ENCODE data around the gene RIMBP2. TPM values are rescaled to one million over a fixed set of nuclear protein-coding genes. Genes with fewer than 3 reads are reported as not detected.

RIMBP2 gene
- total and polyA plus RNA-seq, 9 of the 15 experiments (the other 6 are each of a cell fraction or from before 2014, with no cell fraction given): not detected

DNA sequence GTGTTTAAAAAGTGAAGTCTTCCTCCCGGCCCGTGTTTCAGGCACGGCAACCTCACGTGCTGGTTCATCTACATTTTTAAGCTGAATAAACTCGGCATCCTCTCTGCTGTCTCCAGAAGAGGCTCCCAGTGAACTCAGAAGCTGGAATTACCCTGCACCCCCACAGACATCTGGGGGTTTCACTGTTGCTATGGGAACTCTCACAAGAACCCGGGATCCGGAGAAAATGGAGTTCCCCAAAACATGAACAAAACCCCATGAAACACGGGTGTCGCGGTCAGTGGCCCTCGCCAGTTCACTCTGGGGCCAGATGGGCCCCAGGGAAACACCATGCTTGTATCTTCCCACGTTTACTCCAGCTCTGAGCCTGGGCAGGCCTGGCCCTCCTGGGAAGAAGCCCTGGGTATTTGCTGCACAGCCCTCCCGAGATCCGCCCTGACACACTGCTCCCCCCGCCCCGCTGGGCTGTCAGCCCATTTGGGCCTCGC is 234.7 kb downstream of the RIMBP2 start:
- Histone ChIP-seq H3K9me1 (ENCODE audit: control insufficient read depth, insufficient read depth, low read length) (no peaks in the 10 kb centered on the region), H3K27me3 (ENCODE audit: control insufficient read depth in 2 of 2, insufficient read depth in 2 of 2, low read length in 2 of 2) (peaks cover 20 to 61% of the 10 kb centered on the region in 2 experiments), H3K4me2 (ENCODE audit: insufficient read depth, low read length) (no peak overlapping the region), H4K20me1 (replicated peaks; ENCODE audit: control insufficient read depth, insufficient read depth, low read length) (no peaks in the 10 kb centered on the region), H3K9me3 (replicated peaks; ENCODE audit: control insufficient read depth, insufficient read depth, low read depth, low read length) (no peaks in the 10 kb centered on the region), H2AFZ (ENCODE audit: low read depth, low read length) (no peak overlapping the region), H3K79me2 (ENCODE audit: control insufficient read depth, insufficient read depth, low read length) (no peaks in the 10 kb centered on the region), H3K9ac (ENCODE audit: insufficient read depth in 1 of 2, low read depth in 2 of 2, low read length in 2 of 2) (no peak overlapping the region), H3K36me3 (ENCODE audit: control insufficient read depth, insufficient read depth, low read length) (no peaks in the 10 kb centered on the region), H3K27ac (ENCODE audit: extremely low read depth, low read depth, low read length) (no peak overlapping the region), H3K4me1 (replicated peaks in 1 of 2; ENCODE audit: control insufficient read depth in 2 of 2, insufficient read depth in 2 of 2, low read length in 2 of 2) (no peaks in the 10 kb centered on the region), H3K4me3 (no peak overlapping the region)
- intact Hi-C loops (cut with micrococcal nuclease): no loop called here
- no peak for ATAC-seq
- TF ChIP-seq NFYB (IDR thresholded peaks at IDR 0.05; ENCODE audit: extremely low read depth, insufficient read length): no peak
- no peak for TF ChIP-seq HINFP (tag; conservative IDR thresholded peaks at IDR 0.05; ENCODE audit: low read depth)
- no peak for TF ChIP-seq CHD2 (IDR thresholded peaks at IDR 0.05; ENCODE audit: low read depth, low read length)
- no peak for TF ChIP-seq ADNP (tag; IDR thresholded peaks at IDR 0.05)
- no peak for TF ChIP-seq MAFF (IDR thresholded peaks at IDR 0.05; ENCODE audit: low read length)
- TF ChIP-seq, protein P1, sequence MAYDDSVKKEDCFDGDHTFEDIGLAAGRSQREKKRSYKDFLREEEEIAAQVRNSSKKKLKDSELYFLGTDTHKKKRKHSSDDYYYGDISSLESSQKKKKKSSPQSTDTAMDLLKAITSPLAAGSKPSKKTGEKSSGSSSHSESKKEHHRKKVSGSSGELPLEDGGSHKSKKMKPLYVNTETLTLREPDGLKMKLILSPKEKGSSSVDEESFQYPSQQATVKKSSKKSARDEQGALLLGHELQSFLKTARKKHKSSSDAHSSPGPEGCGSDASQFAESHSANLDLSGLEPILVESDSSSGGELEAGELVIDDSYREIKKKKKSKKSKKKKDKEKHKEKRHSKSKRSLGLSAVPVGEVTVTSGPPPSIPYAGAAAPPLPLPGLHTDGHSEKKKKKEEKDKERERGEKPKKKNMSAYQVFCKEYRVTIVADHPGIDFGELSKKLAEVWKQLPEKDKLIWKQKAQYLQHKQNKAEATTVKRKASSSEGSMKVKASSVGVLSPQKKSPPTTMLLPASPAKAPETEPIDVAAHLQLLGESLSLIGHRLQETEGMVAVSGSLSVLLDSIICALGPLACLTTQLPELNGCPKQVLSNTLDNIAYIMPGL (CRISPR knock-in tag; IDR thresholded peaks at IDR 0.05): no peak
- TF ChIP-seq ZNF79 (CRISPR knock-in tag; IDR thresholded peaks at IDR 0.05; ENCODE audit: low read depth): no peak
- no peak for TF ChIP-seq TEAD1 (CRISPR knock-in tag; IDR thresholded peaks at IDR 0.05)
- CTCF ChIA-PET (ENCODE audit: low intra/inter-chr PET ratio): no interaction called here
- in situ Hi-C loops (cut with MboI): no loop called here
- BruUV-seq (replicated peaks): no TSS peak
- 1% methylated on average over 11 of the region's 17 CpGs for WGBS (ENCODE audit: insufficient coverage, low coverage, missing lambda C conversion rate)
- no peak for DNase-seq (ENCODE audit: extremely low read depth in 1 of 4, low spot score in 3 of 4)
- POLR2A ChIA-PET: interaction anchor here (0.6 kb wide), 1 partner anchor 13 kb away, joined by 4 read pairs; no protein-coding TSS in a partner anchor
- FAIRE-seq: no peak

All from K562 (cell line).